Activated naive CD8-positive, alpha-beta T cell treated with anti-CD3 and anti-CD28 coated beads, Interleukin-2, amount 50 U/mL, for 24 hours (primary cell): ENCODE measurements around the gene PCLAF.
"Not testable (repeated sequence)": the region's sequence is repeated elsewhere in the genome, so short reads cannot be mapped to it uniquely, and the experiment has no call there.

Experiments
- ATAC-seq: fragments of 150-1000 bp; cut with Tn5 transposase; one replicate; pipeline ENCODE4 v1.10.0; 2021
- DNase-seq: peaks from one replicate; pipeline ENCODE4 v3.0.0; 2021
- H3K27ac Mint-ChIP-seq: one replicate; pipeline ENCODE4 v1.8.0; 2021; ENCODE audit warnings: mild to moderate bottlenecking, mixed read lengths
- H3K27me3 Mint-ChIP-seq: one replicate; pipeline ENCODE4 v1.8.0; 2021; ENCODE audit warnings: mixed read lengths
- H3K36me3 Mint-ChIP-seq: one replicate; pipeline ENCODE4 v1.8.0; 2021; ENCODE audit warnings: low read depth, mixed read lengths
- H3K4me1 Mint-ChIP-seq: one replicate; pipeline ENCODE4 v1.8.0; 2021; ENCODE audit warnings: mixed read lengths
- H3K4me3 Mint-ChIP-seq: one replicate; pipeline ENCODE4 v1.8.0; 2021; ENCODE audit warnings: mild to moderate bottlenecking, moderate library complexity, mixed read lengths
- H3K9me3 Mint-ChIP-seq: one replicate; pipeline ENCODE4 v1.8.0; 2021; ENCODE audit warnings: mixed read lengths

Gene PCLAF

GRCh38 chr15:64348455-64348854 lies 32.8 kb downstream of the PCLAF start:
- Mint-ChIP-seq H3K27me3 (no peaks in the 10 kb centered on the region), H3K4me3 (no peak overlapping the region), H3K36me3 (peaks cover 16% of the 10 kb centered on the region), H3K27ac (no peak overlapping the region), H3K9me3 (no peaks in the 10 kb centered on the region), H3K4me1 (peaks cover 14% of the 10 kb centered on the region)
- DNase-seq = no peak
- no peak for ATAC-seq

- not testable (repeated sequence) for H3K9me3 Mint-ChIP-seq, H3K4me3 Mint-ChIP-seq, H3K27me3 Mint-ChIP-seq, DNase-seq, ATAC-seq, H3K27ac Mint-ChIP-seq
- Mint-ChIP-seq H3K4me1 (peaks cover 16% of the 10 kb centered on the region), H3K36me3 (peaks cover 18% of the 10 kb centered on the region)
These were observed 35.0 kb downstream of the PCLAF start for GRCh38 chr15:64346242-64346641.

- Mint-ChIP-seq H3K9me3 (no peaks in the 10 kb centered on the region), H3K27me3 (no peaks in the 10 kb centered on the region)
These were observed 36.5 kb downstream of the PCLAF start for GRCh38 chr15:64344651-64345294.

GRCh38 chr15:64343841-64344240 lies 37.4 kb downstream of the PCLAF start:
- no peak overlapping the region for H3K4me3 Mint-ChIP-seq
- ATAC-seq = no peak
- H3K27ac Mint-ChIP-seq = no peak overlapping the region
- no peaks in the 10 kb centered on the region for H3K9me3 Mint-ChIP-seq
- H3K27me3 Mint-ChIP-seq = no peaks in the 10 kb centered on the region
- DNase-seq = no peak
- peaks cover 16% of the 10 kb centered on the region for H3K4me1 Mint-ChIP-seq
- peaks cover 13% of the 10 kb centered on the region for H3K36me3 Mint-ChIP-seq

More at GRCh38 chr15:64344651-64345294, 36.5 kb downstream of the PCLAF start:
- no peak for DNase-seq
- ATAC-seq = no peak
- H3K36me3 Mint-ChIP-seq = peaks cover 18% of the 10 kb centered on the region
- H3K4me1 Mint-ChIP-seq = peaks cover 16% of the 10 kb centered on the region
- no peak overlapping the region for H3K4me3 Mint-ChIP-seq
- H3K27ac Mint-ChIP-seq = no peak overlapping the region

- no peak for DNase-seq
- H3K27ac Mint-ChIP-seq = no peak overlapping the region
- H3K4me1 Mint-ChIP-seq = peaks cover 13% of the 10 kb centered on the region
- H3K27me3 Mint-ChIP-seq = no peaks in the 10 kb centered on the region
- H3K36me3 Mint-ChIP-seq = peaks cover 10% of the 10 kb centered on the region
- no peak for ATAC-seq
- no peaks in the 10 kb centered on the region for H3K9me3 Mint-ChIP-seq
- no peak overlapping the region for H3K4me3 Mint-ChIP-seq
These were observed 38.0 kb downstream of the PCLAF start for GRCh38 chr15:64343222-64343621.

GRCh38 chr15:64341961-64342360 lies 39.3 kb downstream of the PCLAF start:
- no peak overlapping the region for H3K4me3 Mint-ChIP-seq
- H3K36me3 Mint-ChIP-seq = peaks cover 2% of the 10 kb centered on the region
- no peak overlapping the region for H3K27ac Mint-ChIP-seq
- no peak for DNase-seq
- no peaks in the 10 kb centered on the region for H3K9me3 Mint-ChIP-seq
- H3K27me3 Mint-ChIP-seq = no peaks in the 10 kb centered on the region
- peaks cover 15% of the 10 kb centered on the region for H3K4me1 Mint-ChIP-seq
- ATAC-seq = no peak

GRCh38 chr15:64340355-64340754 lies 40.9 kb downstream of the PCLAF start:
- H3K4me3 Mint-ChIP-seq = no peak overlapping the region
- no peak for ATAC-seq
- peaks cover 2% of the 10 kb centered on the region for H3K36me3 Mint-ChIP-seq
- no peak overlapping the region for H3K27ac Mint-ChIP-seq
- DNase-seq = no peak
- no peaks in the 10 kb centered on the region for H3K9me3 Mint-ChIP-seq
- H3K27me3 Mint-ChIP-seq = no peaks in the 10 kb centered on the region
- H3K4me1 Mint-ChIP-seq = peaks cover 23% of the 10 kb centered on the region

- H3K4me1 Mint-ChIP-seq = peaks cover 30% of the 10 kb centered on the region
- H3K36me3 Mint-ChIP-seq = peaks cover 7% of the 10 kb centered on the region
- ATAC-seq (no peak), DNase-seq (no peak)
- H3K27ac Mint-ChIP-seq = peak overlapping the region; percentile 52
- H3K9me3 Mint-ChIP-seq = no peaks in the 10 kb centered on the region
- no peak overlapping the region for H3K4me3 Mint-ChIP-seq
- H3K27me3 Mint-ChIP-seq = no peaks in the 10 kb centered on the region
These were observed 43.5 kb downstream of the PCLAF start for GRCh38 chr15:64337761-64338160.

- no peaks in the 10 kb centered on the region for H3K9me3 Mint-ChIP-seq
- no peaks in the 10 kb centered on the region for H3K27me3 Mint-ChIP-seq
- ATAC-seq (no peak), DNase-seq (no peak)
- H3K4me3 Mint-ChIP-seq = no peak overlapping the region
- peaks cover 30% of the 10 kb centered on the region for H3K4me1 Mint-ChIP-seq
- H3K36me3 Mint-ChIP-seq = peaks cover 7% of the 10 kb centered on the region
- peak overlapping the region; percentile 0 for H3K27ac Mint-ChIP-seq
These were observed 47.0 kb downstream of the PCLAF start for GRCh38 chr15:64333986-64334929.

GRCh38 chr15:64333516-64333915 lies 47.7 kb downstream of the PCLAF start:
- Mint-ChIP-seq H3K4me1 (peaks cover 30% of the 10 kb centered on the region), H3K4me3 (no peak overlapping the region), H3K27ac (peak overlapping the region; percentile 0), H3K36me3 (peaks cover 7% of the 10 kb centered on the region), H3K27me3 (no peaks in the 10 kb centered on the region), H3K9me3 (no peaks in the 10 kb centered on the region)
- ATAC-seq (no peak), DNase-seq (no peak)

GRCh38 chr15:64331668-64332067 lies 49.6 kb downstream of the PCLAF start:
- not testable (repeated sequence) for H3K27ac Mint-ChIP-seq, H3K27me3 Mint-ChIP-seq, H3K4me3 Mint-ChIP-seq, ATAC-seq, DNase-seq, H3K36me3 Mint-ChIP-seq, H3K9me3 Mint-ChIP-seq
- H3K4me1 Mint-ChIP-seq = peaks cover 28% of the 10 kb centered on the region

GRCh38 chr15:64326975-64327374 lies 54.3 kb downstream of the PCLAF start:
- H3K27ac Mint-ChIP-seq, H3K4me1 Mint-ChIP-seq, H3K9me3 Mint-ChIP-seq, DNase-seq, ATAC-seq, H3K36me3 Mint-ChIP-seq, H3K4me3 Mint-ChIP-seq, H3K27me3 Mint-ChIP-seq: not testable (repeated sequence)

- not testable (repeated sequence) for H3K9me3 Mint-ChIP-seq, H3K4me3 Mint-ChIP-seq, H3K27me3 Mint-ChIP-seq, H3K4me1 Mint-ChIP-seq, ATAC-seq, DNase-seq, H3K27ac Mint-ChIP-seq, H3K36me3 Mint-ChIP-seq
These were observed 54.8 kb downstream of the PCLAF start for GRCh38 chr15:64326458-64326857.

GRCh38 chr15:64324165-64324877 lies 56.9 kb downstream of the PCLAF start:
- DNase-seq (no peak), ATAC-seq (no peak)
- H3K9me3 Mint-ChIP-seq = no peaks in the 10 kb centered on the region

More at GRCh38 chr15:64324165-64324877, 56.9 kb downstream of the PCLAF start:
- no peak overlapping the region for H3K4me3 Mint-ChIP-seq
- no peaks in the 10 kb centered on the region for H3K36me3 Mint-ChIP-seq
- peaks cover 2% of the 10 kb centered on the region for H3K4me1 Mint-ChIP-seq
- H3K27me3 Mint-ChIP-seq = no peaks in the 10 kb centered on the region
- H3K27ac Mint-ChIP-seq = no peak overlapping the region
